ENCODE measurements around the gene HTD2.

GRCh38 chr3:58322793-58323192 is 16.5 kb downstream of the HTD2 start:
- TF ChIP-seq ZNF274 (IDR thresholded peaks at IDR 0.05; ENCODE audit: low read depth, low read length) (no peak), SUZ12 (IDR thresholded peaks at IDR 0.05; ENCODE audit: extremely low read depth, insufficient read depth, insufficient read length) (no peak), YY1 (IDR thresholded peaks at IDR 0.05; ENCODE audit: insufficient read depth, insufficient read length) (no peak)

All from NT2/D1 (cell line).